ENCODE results near the gene STYXL1.
"Not testable (repeated sequence)": the region's sequence is repeated elsewhere in the genome, so short reads cannot be mapped to it uniquely, and the experiment has no call there.

Gene STYXL1

GRCh38 chr7:76065016-76065612 lies 17.3 kb upstream of the STYXL1 start:
- no peak for DNase-seq

- DNase-seq = no peak
Observed at GRCh38 chr7:76064208-76064970, 16.6 kb upstream of the STYXL1 start.

- DNase-seq = no peak
Observed at GRCh38 chr7:76063525-76063924, 15.7 kb upstream of the STYXL1 start.

GRCh38 chr7:76063114-76063513 lies 15.3 kb upstream of the STYXL1 start:
- DNase-seq = no peak

GRCh38 chr7:76062254-76062653 lies 14.5 kb upstream of the STYXL1 start:
- DNase-seq = no peak

- DNase-seq = no peak
Observed at GRCh38 chr7:76060842-76061241, 13.0 kb upstream of the STYXL1 start.

GRCh38 chr7:76058745-76059144 lies 10.9 kb upstream of the STYXL1 start:
- DNase-seq = not testable (repeated sequence)

GRCh38 chr7:76057813-76058145 lies 10.0 kb upstream of the STYXL1 start:
- DNase-seq = no peak

GRCh38 chr7:76057103-76057812 lies 9.5 kb upstream of the STYXL1 start:
- no peak for DNase-seq

GRCh38 chr7:76056241-76056640 lies 8.4 kb upstream of the STYXL1 start:
- DNase-seq = no peak

- no peak for DNase-seq
Observed at GRCh38 chr7:76054123-76055120, 6.6 kb upstream of the STYXL1 start.

- no peak for DNase-seq
Observed at GRCh38 chr7:76053461-76053860, 5.7 kb upstream of the STYXL1 start.

- DNase-seq = not testable (repeated sequence)
Observed at GRCh38 chr7:76052681-76053080, 4.9 kb upstream of the STYXL1 start.

- DNase-seq = no peak
Observed at GRCh38 chr7:76051840-76052239, 4.0 kb upstream of the STYXL1 start.

- no peak for DNase-seq
Observed at GRCh38 chr7:76050545-76050944, 2.7 kb upstream of the STYXL1 start.

GRCh38 chr7:76049295-76049694 lies 1.5 kb upstream of the STYXL1 start:
- DNase-seq = no peak

- DNase-seq = no peak
Observed at GRCh38 chr7:76048668-76048988, 828 bp upstream of the STYXL1 start.

GRCh38 chr7:76047305-76047810 lies 442 bp downstream of the STYXL1 start:
- DNase-seq = no peak

- no peak for DNase-seq
Observed at GRCh38 chr7:76044375-76044865, 3.4 kb downstream of the STYXL1 start.

- DNase-seq = no peak
Observed at GRCh38 chr7:76040126-76040525, 7.7 kb downstream of the STYXL1 start.

- no peak for DNase-seq
Observed at GRCh38 chr7:76037310-76037709, 10.5 kb downstream of the STYXL1 start.

GRCh38 chr7:76031964-76032363 lies 15.8 kb downstream of the STYXL1 start:
- no peak for DNase-seq

GRCh38 chr7:76029682-76030081 lies 18.1 kb downstream of the STYXL1 start:
- DNase-seq = not testable (repeated sequence)

Data from eye (tissue), 1 donor.